ENCODE data around the gene BRD2.

Gene BRD2

GRCh38 chr6:33029328-33030184 is 61.2 kb downstream of the BRD2 start:
- Mint-ChIP-seq H3K36me3 (peaks cover 2 to 4% of the 10 kb centered on the region in 2 donors), H3K27me3 (no peaks in the 10 kb centered on the region), H3K9me3 (peaks cover 3 to 4% of the 10 kb centered on the region in 2 donors), H3K4me3 (peak overlapping the region; percentile 74 to 84), H3K27ac (peak overlapping the region; percentile 99), H3K4me1 (peaks cover 41 to 73% of the 10 kb centered on the region in 2 donors)
- ATAC-seq (replicated peaks) (peak; percentile 86 to 89), DNase-seq (peak; percentile 92)

- Mint-ChIP-seq H3K27ac (peak overlapping the region; percentile 99), H3K27me3 (no peaks in the 10 kb centered on the region), H3K4me3 (peak overlapping the region; percentile 74 to 84), H3K36me3 (peaks cover 5 to 9% of the 10 kb centered on the region in 2 donors), H3K4me1 (peaks cover 37 to 67% of the 10 kb centered on the region in 2 donors), H3K9me3 (peaks cover 5 to 9% of the 10 kb centered on the region in 2 donors)
- DNase-seq (no peak), ATAC-seq (replicated peaks) (no peak)
Measured at GRCh38 chr6:33030245-33030644, 61.9 kb downstream of the BRD2 start.

All from stimulated activated naive B cell treated with anti-CD40 and anti-IgM and Interleukin-4, amounts not matched to agents 10 μg/mL and 1 μg/mL and 100 μg/mL, for 72 hours (primary cell).